Suppressor macrophage treated with lipopolysaccharide for 4 hours (primary cell): ENCODE data around the gene TPK1.

Source experiments
- DNase-seq: peaks from one replicate; pipeline ENCODE4 v3.0.0-alpha.2; 2020

Gene TPK1

DNA sequence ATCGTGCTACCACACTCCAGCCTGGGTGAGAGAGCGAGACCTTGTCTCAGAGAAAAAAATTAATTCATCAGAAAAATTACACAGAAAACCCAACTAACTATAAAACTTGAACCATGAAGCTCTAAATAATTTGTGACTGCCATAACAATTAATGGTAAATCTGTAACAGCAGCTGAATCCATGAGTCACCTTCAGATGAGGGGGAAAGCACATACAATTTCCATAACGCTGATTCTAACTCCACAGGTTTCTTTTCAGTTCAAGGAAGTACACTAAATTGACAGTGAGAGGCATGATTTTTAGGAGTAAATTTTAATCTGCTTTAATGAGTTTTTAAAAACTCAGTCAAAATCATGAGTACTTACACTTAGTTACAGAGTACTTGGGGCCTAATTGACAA is 312.2 kb downstream of the TPK1 start:
- DNase-seq: no peak

- no peak for DNase-seq
Observed at GRCh38 chr7:144519925-144520324, 315.9 kb downstream of the TPK1 start.

DNA sequence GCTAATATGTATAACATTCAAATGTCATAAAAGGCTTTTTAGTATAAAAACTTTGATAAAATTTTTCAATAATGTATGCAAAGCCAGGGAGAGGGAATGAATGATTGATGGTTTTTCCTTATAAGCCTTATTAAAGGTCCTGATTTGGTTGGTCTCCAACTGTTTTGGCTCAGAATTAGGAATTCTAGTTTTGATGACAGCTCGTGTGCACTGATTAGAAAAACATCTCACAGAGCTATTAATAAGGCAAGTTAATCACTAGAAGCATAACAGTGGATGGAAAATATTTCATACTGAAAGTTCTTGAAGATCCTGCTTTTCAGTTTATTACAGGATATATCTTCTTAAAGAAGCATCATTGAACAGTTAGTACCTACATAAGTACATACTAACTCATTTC is 317.5 kb downstream of the TPK1 start:
- no peak for DNase-seq

DNA sequence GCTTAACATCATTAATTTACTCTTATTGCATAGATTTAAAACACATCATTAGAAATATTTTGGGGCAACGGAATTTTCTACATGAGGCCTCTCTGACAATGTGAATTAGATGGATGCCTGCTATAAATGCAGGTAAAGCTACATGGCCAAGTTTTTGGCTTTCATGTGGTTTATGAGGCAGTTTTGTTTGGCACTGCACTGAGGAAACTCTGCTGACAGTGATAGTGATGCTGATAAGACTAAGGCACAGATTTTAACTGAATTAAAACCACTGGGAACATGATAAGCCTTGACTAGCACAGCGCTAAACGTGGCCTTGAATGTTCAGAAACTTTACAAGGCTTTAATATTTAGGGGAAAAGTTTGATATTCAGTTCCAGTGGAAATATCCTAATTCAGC is 318.1 kb downstream of the TPK1 start:
- DNase-seq: no peak

GRCh38 chr7:144516729-144517525 is 318.9 kb downstream of the TPK1 start:
- no peak for DNase-seq

DNA sequence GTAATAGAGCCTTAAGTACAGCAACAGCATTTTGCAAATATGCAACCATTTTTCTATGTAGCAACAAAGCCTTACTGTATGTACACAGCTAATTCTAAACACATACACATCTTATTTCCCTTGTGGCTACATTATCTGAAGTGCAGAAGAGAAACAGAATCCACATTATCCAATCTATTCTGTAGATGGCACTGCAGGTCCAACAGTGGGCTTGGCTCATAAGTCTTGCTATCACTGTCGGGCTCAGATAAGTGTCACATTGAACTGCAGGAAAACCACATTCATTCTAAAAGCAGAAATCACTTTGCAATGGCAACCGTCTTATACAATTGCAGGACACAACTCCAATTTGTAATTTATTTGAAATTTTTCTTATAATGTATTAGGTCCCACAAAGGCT is 322.5 kb downstream of the TPK1 start:
- DNase-seq: peak; percentile 12

GRCh38 chr7:144510621-144511020 is 325.2 kb downstream of the TPK1 start:
- no peak for DNase-seq

DNA sequence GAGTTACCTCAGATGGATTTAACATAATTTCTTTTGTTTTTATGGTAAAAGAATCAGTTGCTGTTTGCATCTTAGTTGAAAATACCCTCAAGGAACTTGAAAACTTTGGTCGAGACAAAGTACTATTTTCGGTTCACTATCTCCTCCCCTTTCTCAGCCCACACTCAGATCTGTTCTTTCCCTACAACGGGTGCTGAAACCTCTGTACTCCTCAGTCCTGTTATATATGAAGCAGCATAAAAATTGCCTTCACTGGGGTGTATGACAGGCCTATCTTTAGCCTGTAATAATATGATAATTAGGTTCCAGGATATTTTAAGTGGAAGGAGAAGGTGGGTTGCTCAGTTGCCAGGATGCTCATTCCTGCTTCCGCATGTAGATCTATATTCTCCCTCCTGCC is 327.2 kb downstream of the TPK1 start:
- DNase-seq: no peak

- no peak for DNase-seq
Observed at GRCh38 chr7:144503215-144503614, 332.6 kb downstream of the TPK1 start.

DNA sequence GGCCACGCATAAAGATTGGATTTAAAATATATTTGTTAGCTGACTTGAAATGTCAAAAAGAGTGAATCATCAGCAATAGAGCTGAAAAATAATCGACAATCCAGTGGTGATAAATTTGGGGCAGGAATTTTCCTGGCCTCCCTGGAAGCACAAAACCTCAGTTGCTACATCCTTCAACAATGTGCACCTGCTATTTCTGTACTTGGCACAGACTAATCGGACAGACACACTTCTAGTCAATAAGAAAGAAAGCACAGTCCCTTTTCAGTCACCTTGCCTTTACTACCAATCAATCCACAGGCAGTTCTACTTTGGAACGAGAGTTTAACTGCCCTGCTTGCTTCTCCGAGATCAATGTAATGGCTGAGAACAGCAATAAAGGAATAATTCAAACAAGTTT is 335.6 kb downstream of the TPK1 start:
- no peak for DNase-seq

DNA sequence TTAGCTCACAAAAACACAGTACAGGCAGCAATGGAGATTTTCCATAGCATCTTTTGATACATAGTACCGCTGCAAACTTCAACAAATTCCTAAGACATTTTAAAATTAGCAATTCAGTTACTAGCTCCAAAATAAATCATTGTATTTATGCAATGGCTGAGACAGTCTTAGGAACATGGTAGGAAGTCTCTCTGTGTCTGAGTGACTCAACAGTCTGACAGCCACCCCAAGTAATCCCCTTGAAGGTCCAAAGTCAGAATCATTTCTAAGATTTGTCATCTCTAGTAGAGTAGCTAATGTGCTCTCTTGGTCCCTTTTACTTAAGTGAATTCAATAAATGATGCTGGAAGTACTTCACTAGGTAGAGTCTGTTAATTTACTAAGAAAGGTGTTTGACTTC is 338.6 kb downstream of the TPK1 start:
- no peak for DNase-seq

GRCh38 chr7:144494355-144494754 is 341.5 kb downstream of the TPK1 start:
- DNase-seq: no peak

DNA sequence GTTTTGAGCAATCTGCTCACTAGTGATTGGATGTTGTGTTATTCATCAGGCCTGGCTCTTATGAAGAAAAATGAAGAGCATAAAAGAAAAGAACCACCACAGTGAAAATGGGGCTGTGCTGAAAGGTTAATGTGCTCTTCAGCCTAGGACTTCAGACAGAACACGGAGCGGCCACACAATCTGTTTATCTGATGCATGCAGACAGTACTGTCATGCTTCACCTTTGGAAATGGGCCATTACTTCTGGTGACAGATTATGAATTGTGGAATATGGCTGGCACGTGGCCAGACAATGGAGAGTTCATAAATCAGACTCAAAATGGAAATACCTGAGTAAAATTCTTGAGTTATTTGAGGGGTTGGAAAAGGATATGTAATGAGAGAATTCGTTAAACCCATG is 346.3 kb downstream of the TPK1 start:
- DNase-seq: no peak

DNA sequence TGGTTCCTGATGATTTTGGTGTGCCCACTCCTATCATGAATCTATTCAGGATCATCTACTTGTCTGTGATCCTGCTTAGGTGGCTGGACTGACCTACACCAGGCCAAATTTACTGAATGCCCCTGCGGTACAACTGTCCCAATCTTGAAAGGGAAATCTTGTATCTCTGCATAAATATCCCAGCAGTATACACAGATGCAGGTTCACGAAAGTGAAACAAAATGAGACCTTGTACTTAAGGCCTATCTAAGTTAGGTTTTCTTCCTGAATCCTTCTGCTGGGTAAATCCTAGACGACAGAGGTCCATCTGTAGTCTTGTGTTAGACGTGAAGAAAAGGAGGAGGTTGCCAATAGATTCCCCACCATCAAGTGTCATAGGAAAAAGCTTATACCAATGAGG is 346.9 kb downstream of the TPK1 start:
- no peak for DNase-seq

DNA sequence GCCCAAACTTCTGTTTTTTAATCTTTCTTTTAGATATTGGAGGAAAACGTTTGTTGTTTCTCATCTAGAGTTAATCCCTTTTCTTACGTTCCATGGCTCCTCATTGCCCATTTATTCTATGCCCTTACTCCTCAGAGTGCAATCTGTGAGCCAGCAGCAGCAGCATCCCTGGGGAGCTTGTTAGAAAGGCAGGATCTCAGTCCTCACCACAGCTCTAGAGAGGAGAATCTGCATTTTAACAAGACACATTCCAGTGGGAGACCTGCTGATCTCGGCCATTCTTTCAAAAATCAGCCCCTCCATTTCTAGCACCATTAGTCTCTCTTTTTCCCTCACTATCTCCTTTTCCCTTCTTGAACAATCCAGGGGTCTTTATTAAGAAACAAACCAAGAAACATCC is 348.0 kb downstream of the TPK1 start:
- DNase-seq: no peak

- DNase-seq: no peak
Observed at GRCh38 chr7:144484445-144484844, 351.4 kb downstream of the TPK1 start.

GRCh38 chr7:144483189-144483588 is 352.7 kb downstream of the TPK1 start:
- DNase-seq: no peak

DNA sequence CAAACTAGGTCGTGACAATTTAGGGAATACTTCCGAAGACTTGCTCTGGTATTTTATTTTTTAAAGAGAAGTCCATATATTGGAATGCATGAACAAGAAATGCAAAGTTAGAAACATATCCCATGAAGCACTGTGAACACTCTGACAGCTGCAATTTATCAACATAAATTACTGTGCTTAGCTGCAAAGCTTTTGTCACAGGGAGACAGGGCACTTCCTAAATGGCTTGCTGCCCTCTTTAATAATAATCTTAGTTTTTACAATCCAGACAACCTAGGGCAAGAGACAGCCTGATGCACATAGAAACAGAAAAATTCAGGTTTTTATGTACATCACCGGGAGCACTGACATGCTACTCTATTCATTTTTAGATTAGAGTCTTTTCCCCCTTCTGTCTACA is 354.0 kb downstream of the TPK1 start:
- DNase-seq: no peak

- DNase-seq: no peak
Observed at GRCh38 chr7:144477348-144477747, 358.5 kb downstream of the TPK1 start.

GRCh38 chr7:144474800-144475615 is 360.8 kb downstream of the TPK1 start:
- DNase-seq: no peak

- DNase-seq: no peak
Observed at GRCh38 chr7:144474363-144474762, 361.5 kb downstream of the TPK1 start.

DNA sequence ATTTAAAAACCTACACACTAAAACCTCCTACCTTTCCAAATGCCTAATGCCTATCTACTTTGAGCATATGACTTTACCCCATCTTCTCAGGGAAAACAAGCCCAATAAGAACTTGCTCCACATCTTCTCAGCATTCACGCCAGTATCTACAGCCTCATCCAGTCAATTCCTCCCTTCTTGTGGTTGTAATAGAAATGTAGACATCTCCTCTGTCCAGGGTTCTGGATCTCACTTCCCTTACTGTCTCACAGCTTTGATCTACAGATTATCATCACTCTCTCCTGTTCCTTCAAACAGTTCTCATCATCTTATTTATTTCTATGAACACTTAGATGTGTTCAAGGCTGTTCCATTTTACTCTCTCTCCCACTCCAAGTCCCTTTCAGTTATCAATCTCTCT is 361.9 kb downstream of the TPK1 start:
- no peak for DNase-seq

DNA sequence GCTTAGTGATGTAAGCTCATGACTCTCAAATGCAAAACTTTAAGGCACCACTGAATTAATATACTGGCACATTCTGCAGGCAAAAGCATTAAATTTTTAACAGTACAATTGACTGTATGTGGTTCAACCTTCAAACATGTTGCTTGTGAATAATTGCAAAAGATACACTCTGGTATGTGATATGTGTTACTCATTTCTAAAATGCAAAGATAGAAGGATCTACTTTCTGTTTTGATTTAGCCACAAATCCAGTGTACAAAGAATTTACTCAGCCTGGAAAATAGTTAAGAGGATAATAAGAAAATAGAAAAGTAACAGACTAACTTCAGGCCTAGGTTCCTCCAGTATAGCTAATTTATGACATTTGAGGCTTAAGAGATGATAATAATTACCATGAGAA is 365.8 kb downstream of the TPK1 start:
- DNase-seq: no peak

DNA sequence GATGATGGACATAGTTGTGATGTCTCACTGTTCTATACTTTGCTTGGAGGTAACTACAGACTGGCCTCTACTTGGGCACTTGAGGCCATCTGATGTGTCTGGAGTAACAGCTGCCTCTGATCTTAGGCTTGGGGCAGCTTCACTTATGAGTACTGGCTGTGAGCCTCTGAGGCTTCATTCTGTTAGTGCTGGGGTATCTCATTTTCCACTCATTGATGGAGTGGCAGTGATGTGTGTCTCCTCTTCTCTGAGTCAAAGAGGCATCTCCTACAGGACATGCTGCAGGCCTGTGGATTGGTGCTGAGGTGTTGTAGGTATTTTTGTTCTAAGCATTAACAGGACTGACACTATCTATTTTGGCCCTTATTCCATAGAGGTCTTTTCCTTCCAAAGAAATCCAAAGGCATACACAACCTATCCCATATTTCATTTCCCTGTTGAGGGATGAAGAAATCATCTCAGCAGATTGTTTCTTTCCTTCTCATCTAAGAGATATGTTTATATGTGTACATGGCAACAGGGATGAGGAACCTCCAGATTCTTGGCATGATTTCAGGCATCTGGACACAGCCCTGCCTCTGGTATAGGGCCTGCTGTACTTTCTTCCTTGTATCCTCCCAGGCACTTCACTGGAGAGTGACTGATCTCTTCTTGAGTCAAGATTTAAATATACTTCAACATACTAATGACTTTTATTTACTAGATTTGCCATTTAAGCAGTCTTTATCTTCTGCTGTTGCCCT is 366.7 kb downstream of the TPK1 start:
- no peak for DNase-seq
